CD14-positive monocyte (primary cell): ENCODE results near the gene AVP. TPM values are rescaled to one million over a fixed set of nuclear protein-coding genes. Genes with fewer than 3 reads are reported as not detected.
A peak's percentile ranks its signal among the peaks of the same experiment; 100 is the strongest.

Source experiments
- DNase-seq, 3 donors: peaks; one replicate each; pipeline ENCODE4 v3.0.0-alpha.2; 2011 to 2022
- H2AFZ ChIP-seq: 2 replicates; pipeline ENCODE4 v1.6.0; 2012; ENCODE audit warnings: mild to moderate bottlenecking, low read depth, low read length, inconsistent platforms; ENCODE audit not compliant: insufficient read depth, poor library complexity, severe bottlenecking
- H3K27ac ChIP-seq, 2 donors: 1 replicate in 1 of 2; 2 replicates in 1 of 2; pipeline ENCODE4 v1.5.1; 2012 to 2013; ENCODE audit warnings: low read length in 2 of 2, control low read depth in 1 of 2, inconsistent platforms in 1 of 2, low read depth in 1 of 2, mild to moderate bottlenecking in 1 of 2
- H3K27me3 ChIP-seq, 2 donors: one replicate each; pipeline versions ENCODE4 v1.6.0 to v1.6.1; 2011 to 2013; ENCODE audit warnings: low read length in 2 of 2; ENCODE audit not compliant: control insufficient read depth in 2 of 2, insufficient read depth in 2 of 2
- H3K36me3 ChIP-seq, 2 donors: replicated peaks in 1 of 2; 1 replicate in 1 of 2; 2 replicates in 1 of 2; pipeline versions ENCODE4 v1.5.1 to v1.6.1; 2012 to 2013; ENCODE audit warnings: low read length in 2 of 2, control low read depth in 1 of 2, inconsistent platforms in 1 of 2, mild to moderate bottlenecking in 1 of 2; ENCODE audit not compliant: insufficient read depth in 2 of 2, control insufficient read depth in 1 of 2
- H3K4me1 ChIP-seq, 2 donors: 1 replicate in 1 of 2; 2 replicates in 1 of 2; pipeline versions ENCODE4 v1.5.1 to v1.6.1; 2012 to 2013; ENCODE audit warnings: low read length in 2 of 2, control low read depth in 1 of 2, inconsistent platforms in 1 of 2, mild to moderate bottlenecking in 1 of 2, moderate library complexity in 1 of 2; ENCODE audit not compliant: insufficient read depth in 2 of 2, control insufficient read depth in 1 of 2
- H3K4me2 ChIP-seq: replicated peaks from 2 replicates; pipeline ENCODE3; 2012; ENCODE audit warnings: low read length, moderate library complexity, mild to moderate bottlenecking; ENCODE audit not compliant: poor library complexity, severe bottlenecking; ENCODE audit errors: extremely low read depth
- H3K4me3 ChIP-seq, 3 experiments: fragments of 200-600 bp in 1 of 3; sonication (generic) in 1 of 3; replicated peaks in 1 of 3; 1 replicate in 2 of 3; 2 replicates in 1 of 3; pipeline ENCODE4 v1.5.1; 2011 to 2013; ENCODE audit warnings: low read length in 3 of 3, mild to moderate bottlenecking in 3 of 3, control low read depth in 2 of 3, low read depth in 2 of 3, inconsistent platforms in 1 of 3, moderate library complexity in 1 of 3
- H3K79me2 ChIP-seq: 2 replicates; pipeline ENCODE4 v1.6.0; 2012; ENCODE audit warnings: mild to moderate bottlenecking, control low read depth, inconsistent platforms, low read length, moderate library complexity; ENCODE audit not compliant: insufficient read depth
- H3K9ac ChIP-seq: 2 replicates; pipeline ENCODE4 v1.6.0; 2017; ENCODE audit warnings: low read length, mild to moderate bottlenecking; ENCODE audit not compliant: insufficient read depth, poor library complexity, severe bottlenecking
- H3K9me3 ChIP-seq, 2 donors: replicated peaks in 1 of 2; 1 replicate in 1 of 2; 2 replicates in 1 of 2; pipeline versions ENCODE4 v1.5.1 to v1.6.1; 2012 to 2013; ENCODE audit warnings: low read length in 2 of 2, control low read depth in 1 of 2; ENCODE audit not compliant: control insufficient read depth in 1 of 2, insufficient read depth in 1 of 2
- H4K20me1 ChIP-seq: 2 replicates; pipeline ENCODE4 v1.6.0; 2012; ENCODE audit warnings: mild to moderate bottlenecking, low read length, control low read depth, moderate library complexity; ENCODE audit not compliant: insufficient read depth
- H3K27ac Mint-ChIP-seq, 7 donors: one replicate each; pipeline ENCODE4 v1.8.0; 2020; ENCODE audit warnings: mild to moderate bottlenecking in 7 of 7, mixed read lengths in 7 of 7, moderate library complexity in 6 of 7, inconsistent platforms in 2 of 7
- H3K27me3 Mint-ChIP-seq, 3 donors: one replicate each; pipeline ENCODE4 v1.8.0; 2021 to 2022; ENCODE audit warnings: low read depth in 3 of 3, mild to moderate bottlenecking in 3 of 3, mixed read lengths in 3 of 3, moderate library complexity in 3 of 3, inconsistent platforms in 1 of 3
- H3K36me3 Mint-ChIP-seq, 2 donors: one replicate each; pipeline ENCODE4 v1.8.0; 2020; ENCODE audit warnings: mixed read lengths in 2 of 2, inconsistent platforms in 1 of 2, mild to moderate bottlenecking in 1 of 2
- H3K4me1 Mint-ChIP-seq: one replicate; pipeline ENCODE4 v1.8.0; 2020; ENCODE audit warnings: mild to moderate bottlenecking, mixed read lengths
- H3K4me3 Mint-ChIP-seq, 2 donors: one replicate each; pipeline ENCODE4 v1.8.0; 2020; ENCODE audit warnings: mild to moderate bottlenecking in 2 of 2, mixed read lengths in 2 of 2, moderate library complexity in 1 of 2
- H3K9me3 Mint-ChIP-seq, 7 donors: one replicate each; pipeline ENCODE4 v1.8.0; 2020 to 2022; ENCODE audit warnings: mixed read lengths in 7 of 7, mild to moderate bottlenecking in 6 of 7, moderate library complexity in 6 of 7, inconsistent platforms in 2 of 7
- WGBS: methylation state at CpG from one replicate; pipeline ENCODE4 v1.1.5; 2013; ENCODE audit warnings: missing lambda C conversion rate; ENCODE audit not compliant: insufficient coverage; 5-methylcytosine and 5-hydroxymethylcytosine counted together
- intact Hi-C, 2 donors: fragments of 100-400 bp; cut with micrococcal nuclease; formaldehyde crosslinking; loops; one replicate each; pipeline versions ENCODE4 v1.15.0 to v1.15.1; 2023
- polyA plus RNA-seq, 3 donors: library from polyadenylated mRNA; depleted of rRNA in 1 of 3; unstranded in 2 of 3; stranded (reverse) in 1 of 3; fragments of 300-500 nt in 2 of 3; fragments of >200 nt in 1 of 3; fragmentation: Illumina TruSeq in 2 of 3; gene quantifications; 1 replicate in 2 of 3; 2 replicates in 1 of 3; pipeline ENCODE4 v1.2.3, GENCODE V29; 2012 to 2021
- TF ChIP-seq, protein P1 (sequence below): fragments of 200-600 bp; IDR thresholded peaks from one replicate; pipeline ENCODE4 v1.8.0; 2022; ENCODE audit warnings: antibody characterized with exemption, mild to moderate bottlenecking

The AVP gene
- polyA plus RNA-seq, 3 donors, result not detected

DNA sequence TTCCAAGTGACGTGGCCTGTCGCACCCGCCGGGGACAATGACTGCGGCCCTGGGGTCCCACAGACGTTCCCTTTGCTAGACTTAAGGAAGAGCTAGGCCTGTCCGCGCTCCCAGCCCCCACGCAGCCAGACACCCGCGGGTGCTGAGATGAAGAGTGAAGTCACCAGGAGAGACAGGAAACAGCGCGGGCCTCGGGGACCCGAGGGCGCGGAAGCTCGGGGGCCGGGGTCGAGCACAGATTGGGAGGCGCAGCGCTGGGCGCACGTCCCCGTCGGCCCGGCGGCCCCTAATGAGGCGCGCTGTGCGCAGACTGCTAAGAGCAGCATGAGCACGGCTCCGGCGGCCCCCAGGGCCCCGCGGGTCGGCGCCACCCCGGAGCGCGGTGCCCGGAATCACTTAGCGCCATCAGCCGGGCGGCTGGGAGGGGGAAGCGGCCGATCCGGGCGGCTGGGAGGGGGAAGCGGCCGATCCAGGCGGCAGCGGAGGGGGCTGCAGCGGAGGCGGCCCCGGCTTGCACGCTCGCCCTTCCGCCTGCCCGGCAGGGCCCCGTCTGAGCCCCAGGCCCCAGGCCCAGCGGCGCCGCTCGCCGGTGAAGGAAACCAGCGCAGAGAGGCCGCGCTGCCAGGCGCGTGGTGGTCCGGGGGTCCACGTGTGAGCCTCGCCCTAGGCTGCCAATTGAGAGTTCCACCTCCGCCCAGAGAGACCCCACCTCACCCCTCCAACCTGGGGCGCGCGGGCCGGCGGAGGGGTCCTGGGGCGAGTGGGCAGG, 8.3 kb upstream of the AVP start:
- Histone ChIP-seq H3K4me1 (peaks cover 12 to 21% of the 10 kb centered on the region in 2 donors), H4K20me1 (no peaks in the 10 kb centered on the region), H3K9me3 (no peaks in the 10 kb centered on the region), H3K27me3 (peaks cover 26 to 46% of the 10 kb centered on the region in 2 donors), H3K9ac (peak overlapping the region; percentile 59), H3K79me2 (no peaks in the 10 kb centered on the region), H3K36me3 (no peaks in the 10 kb centered on the region), H3K4me2 (peak overlapping the region; percentile 81), H3K27ac (no peak overlapping the region), H3K4me3 (peak overlapping the region in 2 of 3 experiments; percentile 42 to 72), H2AFZ (peak overlapping the region; percentile 78)
- TF ChIP-seq, protein P1, sequence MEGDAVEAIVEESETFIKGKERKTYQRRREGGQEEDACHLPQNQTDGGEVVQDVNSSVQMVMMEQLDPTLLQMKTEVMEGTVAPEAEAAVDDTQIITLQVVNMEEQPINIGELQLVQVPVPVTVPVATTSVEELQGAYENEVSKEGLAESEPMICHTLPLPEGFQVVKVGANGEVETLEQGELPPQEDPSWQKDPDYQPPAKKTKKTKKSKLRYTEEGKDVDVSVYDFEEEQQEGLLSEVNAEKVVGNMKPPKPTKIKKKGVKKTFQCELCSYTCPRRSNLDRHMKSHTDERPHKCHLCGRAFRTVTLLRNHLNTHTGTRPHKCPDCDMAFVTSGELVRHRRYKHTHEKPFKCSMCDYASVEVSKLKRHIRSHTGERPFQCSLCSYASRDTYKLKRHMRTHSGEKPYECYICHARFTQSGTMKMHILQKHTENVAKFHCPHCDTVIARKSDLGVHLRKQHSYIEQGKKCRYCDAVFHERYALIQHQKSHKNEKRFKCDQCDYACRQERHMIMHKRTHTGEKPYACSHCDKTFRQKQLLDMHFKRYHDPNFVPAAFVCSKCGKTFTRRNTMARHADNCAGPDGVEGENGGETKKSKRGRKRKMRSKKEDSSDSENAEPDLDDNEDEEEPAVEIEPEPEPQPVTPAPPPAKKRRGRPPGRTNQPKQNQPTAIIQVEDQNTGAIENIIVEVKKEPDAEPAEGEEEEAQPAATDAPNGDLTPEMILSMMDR, result no peak
- Mint-ChIP-seq H3K4me3 (peak overlapping the region; percentile 82 to 97), H3K4me1 (peaks cover 19% of the 10 kb centered on the region), H3K27ac (peak overlapping the region in 2 of 7 donors; percentile 48 to 73), H3K36me3 (peaks cover 0 to 7% of the 10 kb centered on the region in 2 donors), H3K9me3 (peaks cover 0 to 14% (median 10%) of the 10 kb centered on the region in 7 donors), H3K27me3 (peaks cover 47 to 69% (median 56%) of the 10 kb centered on the region in 3 donors)
- WGBS, result 2% methylated on average over 62 of the region's 81 CpGs
- intact Hi-C loops, result no loop called here
- DNase-seq, result peak in 2 of 3 donors; percentile 17 to 21

GRCh38 chr20:3090565-3090964, 6.0 kb upstream of the AVP start:
- no CpG with 5 or more reads among the region's 1 CpG for WGBS
- peaks cover 12 to 21% of the 10 kb centered on the region in 2 donors for H3K4me1 ChIP-seq
- peaks cover 26 to 46% of the 10 kb centered on the region in 2 donors for H3K27me3 ChIP-seq
- H3K36me3 ChIP-seq, result no peaks in the 10 kb centered on the region
- Mint-ChIP-seq H3K27ac (no peak overlapping the region), H3K9me3 (peaks cover 0 to 14% (median 10%) of the 10 kb centered on the region in 7 donors), H3K4me1 (peaks cover 19% of the 10 kb centered on the region), H3K4me3 (peak overlapping the region in 1 of 2 donors; percentile 78), H3K36me3 (peaks cover 0 to 7% of the 10 kb centered on the region in 2 donors), H3K27me3 (peaks cover 50 to 63% (median 54%) of the 10 kb centered on the region in 3 donors)
- DNase-seq, result no peak
- no peak overlapping the region for H3K4me2 ChIP-seq
- no peak overlapping the region for H3K27ac ChIP-seq
- H3K9ac ChIP-seq, result no peak overlapping the region
- intact Hi-C loops, result no loop called here
- H3K4me3 ChIP-seq, result no peak overlapping the region
- no peak overlapping the region for H2AFZ ChIP-seq
- no peaks in the 10 kb centered on the region for H3K9me3 ChIP-seq
- H4K20me1 ChIP-seq, result no peaks in the 10 kb centered on the region
- TF ChIP-seq, protein P1, result no peak
- H3K79me2 ChIP-seq, result no peaks in the 10 kb centered on the region
